Measurements from ENCODE around the gene FBXO42.

- TF ChIP-seq CTCF (IDR thresholded peaks at IDR 0.05) (no peak), EZH2phosphoT487 (IDR thresholded peaks at IDR 0.05) (no peak), EZH2 (IDR thresholded peaks at IDR 0.05) (no peak)
Observed at GRCh38 chr1:16300436-16300835, 51.8 kb downstream of the FBXO42 start.
